B cell (primary cell): Measurements from ENCODE around the gene CHAC1. TPM values are rescaled to one million over a fixed set of nuclear protein-coding genes. Genes with fewer than 3 reads are reported as not detected.

ENCODE experiments used
- ATAC-seq: fragments of 200-7000 bp; cut with Tn5 transposase; one replicate; pipeline ENCODE4 v1.10.0; 2021; ENCODE audit warnings: low read depth, mild to moderate bottlenecking, moderate number of reproducible peaks, moderate library complexity
- CTCF ChIA-PET: fragments of 350-600 bp; sonication (Branson Sonifier 250); formaldehyde crosslinking; loops from one replicate; lab custom pipeline; 2021; ENCODE audit warnings: antibody characterized with exemption, inconsistent platforms; lab: Charles Lee
- POLR2A ChIA-PET: fragments of 350-600 bp; sonication (Branson Sonifier 250); formaldehyde crosslinking; loops from one replicate; lab custom pipeline; 2021; ENCODE audit warnings: antibody characterized with exemption; lab: Charles Lee
- DNase-seq: peaks from one replicate; pipeline ENCODE4 v3.0.0; 2013
- H2AFZ ChIP-seq: 2 replicates; pipeline ENCODE4 v1.6.1; 2012; ENCODE audit warnings: mild to moderate bottlenecking, low read depth, low read length; ENCODE audit not compliant: insufficient read depth, poor library complexity, severe bottlenecking
- H3K27ac ChIP-seq, 2 donors: 1 replicate in 1 of 2; 2 replicates in 1 of 2; pipeline ENCODE4 v1.5.1; 2012 to 2013; ENCODE audit warnings: low read length in 2 of 2, mild to moderate bottlenecking in 2 of 2, moderate library complexity in 1 of 2
- H3K27me3 ChIP-seq, 4 experiments: fragments of 200-600 bp in 1 of 4; sonication (generic) in 1 of 4; replicated peaks in 1 of 4; 1 replicate in 2 of 4; 2 replicates in 2 of 4; pipeline versions ENCODE4 v1.6.1 to v1.7.0; 2013 to 2016; ENCODE audit warnings: low read length in 3 of 4, mild to moderate bottlenecking in 2 of 4, mixed read lengths in 1 of 4, moderate library complexity in 1 of 4; ENCODE audit not compliant: insufficient read depth in 4 of 4, control insufficient read depth in 3 of 4; ENCODE audit errors: control extremely low read depth in 1 of 4
- H3K36me3 ChIP-seq, 2 experiments: replicated peaks in 1 of 2; 1 replicate in 1 of 2; 2 replicates in 1 of 2; pipeline versions ENCODE4 v1.6.1 to v1.7.1; 2013; ENCODE audit warnings: low read length in 1 of 2; ENCODE audit not compliant: insufficient read depth in 2 of 2, control insufficient read depth in 1 of 2; ENCODE audit errors: control extremely low read depth in 1 of 2, extremely low read depth in 1 of 2
- H3K4me1 ChIP-seq, 2 donors: fragments of 200-600 bp in 1 of 2; sonication (generic) in 1 of 2; 1 replicate in 1 of 2; 2 replicates in 1 of 2; pipeline versions ENCODE4 v1.5.1 to v1.6.1; 2013 to 2017; ENCODE audit warnings: low read length in 2 of 2; ENCODE audit not compliant: control insufficient read depth in 2 of 2, insufficient read depth in 2 of 2
- H3K4me2 ChIP-seq: replicated peaks from 2 replicates; pipeline ENCODE3; 2012; ENCODE audit warnings: mild to moderate bottlenecking, low read depth, low read length; ENCODE audit not compliant: poor library complexity, severe bottlenecking
- H3K4me3 ChIP-seq, 5 experiments: fragments of 200-600 bp in 1 of 5; sonication (generic) in 1 of 5; 1 replicate in 3 of 5; 2 replicates in 2 of 5; pipeline versions ENCODE4 v1.5.1 to v1.7.0; 2011 to 2016; ENCODE audit warnings: low read length in 4 of 5, mild to moderate bottlenecking in 4 of 5, low read depth in 2 of 5, control low read depth in 1 of 5, moderate library complexity in 1 of 5; ENCODE audit not compliant: insufficient read depth in 1 of 5; ENCODE audit errors: control extremely low read depth in 1 of 5, extremely low read depth in 1 of 5
- H3K79me2 ChIP-seq: fragments of 200-600 bp; sonication (generic); one replicate; pipeline ENCODE4 v1.6.0; 2016; ENCODE audit warnings: low read length; ENCODE audit not compliant: control insufficient read depth, insufficient read depth
- H3K9ac ChIP-seq: fragments of 200-600 bp; sonication (generic); 2 replicates; pipeline ENCODE4 v1.6.1; 2017; ENCODE audit warnings: mild to moderate bottlenecking, low read length, moderate library complexity
- H3K9me3 ChIP-seq, 3 donors: one replicate each; pipeline versions ENCODE4 v1.6.1 to v1.7.1; 2013; ENCODE audit warnings: low read length in 2 of 3; ENCODE audit not compliant: control insufficient read depth in 2 of 3, insufficient read depth in 1 of 3; ENCODE audit errors: control extremely low read depth in 1 of 3
- H4K20me1 ChIP-seq: 2 replicates; pipeline ENCODE4 v1.6.0; 2012; ENCODE audit warnings: mild to moderate bottlenecking, low read length; ENCODE audit not compliant: insufficient read depth, control insufficient read depth, poor library complexity, severe bottlenecking
- H3K27ac Mint-ChIP-seq: one replicate; pipeline ENCODE4 v1.8.0; 2021; ENCODE audit warnings: mixed read lengths
- H3K27me3 Mint-ChIP-seq: one replicate; pipeline ENCODE4 v1.8.0; 2021; ENCODE audit warnings: mixed read lengths
- H3K4me1 Mint-ChIP-seq: one replicate; pipeline ENCODE4 v1.8.0; 2021; ENCODE audit warnings: mixed read lengths
- H3K4me3 Mint-ChIP-seq: one replicate; pipeline ENCODE4 v1.8.0; 2021; ENCODE audit warnings: mixed read lengths
- H3K9me3 Mint-ChIP-seq: one replicate; pipeline ENCODE4 v1.8.0; 2022; ENCODE audit warnings: mixed read lengths; ENCODE audit not compliant: insufficient read depth
- EZH2 ChIP-seq: IDR thresholded peaks from 2 replicates; pipeline ENCODE4 v1.6.1; 2012; ENCODE audit warnings: borderline replicate concordance, low read depth, mild to moderate bottlenecking, moderate library complexity, low read length; ENCODE audit not compliant: insufficient read depth, poor library complexity, severe bottlenecking
- WGBS: methylation state at CpG from one replicate; pipeline ENCODE4 v1.1.5; 2013; ENCODE audit warnings: missing lambda C conversion rate; ENCODE audit not compliant: insufficient coverage; 5-methylcytosine and 5-hydroxymethylcytosine counted together
- intact Hi-C: fragments of 100-400 bp; cut with micrococcal nuclease; formaldehyde crosslinking; loops from one replicate; pipeline ENCODE4 v1.10.0; 2022
- polyA plus RNA-seq: library from polyadenylated mRNA; depleted of rRNA; stranded (reverse); fragments of >200 nt; gene quantifications from 2 replicates; pipeline ENCODE4 v1.2.3, GENCODE V29; 2012
- total RNA-seq, 2 donors: library from RNA; stranded (reverse); fragments of 120-200 nt in 1 of 2; gene quantifications; 1 replicate in 1 of 2; 2 replicates in 1 of 2; pipeline versions ENCODE4 v1.2.3 to v1.2.4, GENCODE V29; 2013 to 2022
- TF ChIP-seq, protein P1 (sequence below): fragments of 200-600 bp; IDR thresholded peaks from one replicate; pipeline ENCODE4 v1.8.0; 2022; ENCODE audit warnings: antibody characterized with exemption, mild to moderate bottlenecking

Gene CHAC1
- total and polyA plus RNA-seq, 2 donors (not counting 1 experiment from before 2014, with no cell fraction given) = 0.81 to 3.6 TPM

DNA sequence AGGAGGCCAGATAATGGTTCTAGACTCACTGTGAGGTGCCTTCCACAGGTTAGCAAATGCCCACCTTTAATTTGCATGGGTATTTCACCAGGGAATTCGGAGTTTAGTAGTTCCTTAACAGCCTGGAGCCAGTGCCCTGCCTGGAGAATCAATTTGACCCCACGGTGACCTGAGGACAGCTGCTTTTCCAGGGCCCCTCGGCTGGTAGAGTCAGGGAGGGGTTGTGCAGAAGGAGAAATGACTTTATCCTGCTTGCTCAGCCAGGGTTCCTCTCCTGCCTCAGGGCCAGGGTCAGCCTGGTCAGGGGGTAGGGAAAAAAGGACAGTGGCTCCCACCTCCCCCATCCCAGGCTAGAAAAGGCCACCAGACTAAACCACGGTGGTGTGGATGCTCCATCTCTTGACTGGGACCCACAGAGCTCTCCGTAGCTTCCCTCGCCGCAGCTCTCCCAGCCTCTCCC lies 12.2 kb upstream of the CHAC1 start:
- Mint-ChIP-seq H3K27me3 (peaks cover 3% of the 10 kb centered on the region), H3K4me1 (peaks cover 39% of the 10 kb centered on the region), H3K4me3 (peak overlapping the region; percentile 75), H3K9me3 (no peaks in the 10 kb centered on the region), H3K27ac (peak overlapping the region; percentile 75)
- POLR2A ChIA-PET = interaction anchor here (1.4 to 4.0 kb wide), 2 partner anchors 12 to 34 kb away, joined by 7 to 20 read pairs; partner anchors contain the start of gene CHAC1
- H3K4me2 ChIP-seq = peak overlapping the region; percentile 99
- H3K27ac ChIP-seq = no peak overlapping the region
- intact Hi-C loops = loop anchor here (1.0 to 5.0 kb wide), 3 partner anchors 14 to 81 kb away; no protein-coding TSS in a partner anchor
- 61% methylated on average over 7 of the region's 7 CpGs for WGBS
- no peak for ATAC-seq
- no peaks in the 10 kb centered on the region for H3K36me3 ChIP-seq
- CTCF ChIA-PET = interaction anchor here (0.5 to 5.7 kb wide), 16 partner anchors 12 to 280 kb away, joined by 3 to 69 read pairs (median 8); partner anchors contain the start of genes CHAC1, DLL4 and VPS18
- no peaks in the 10 kb centered on the region for H3K27me3 ChIP-seq
- no peaks in the 10 kb centered on the region for H4K20me1 ChIP-seq
- H2AFZ ChIP-seq = peak overlapping the region; percentile 96
- H3K9ac ChIP-seq = peak overlapping the region; percentile 78
- no peak for DNase-seq
- TF ChIP-seq, protein P1, sequence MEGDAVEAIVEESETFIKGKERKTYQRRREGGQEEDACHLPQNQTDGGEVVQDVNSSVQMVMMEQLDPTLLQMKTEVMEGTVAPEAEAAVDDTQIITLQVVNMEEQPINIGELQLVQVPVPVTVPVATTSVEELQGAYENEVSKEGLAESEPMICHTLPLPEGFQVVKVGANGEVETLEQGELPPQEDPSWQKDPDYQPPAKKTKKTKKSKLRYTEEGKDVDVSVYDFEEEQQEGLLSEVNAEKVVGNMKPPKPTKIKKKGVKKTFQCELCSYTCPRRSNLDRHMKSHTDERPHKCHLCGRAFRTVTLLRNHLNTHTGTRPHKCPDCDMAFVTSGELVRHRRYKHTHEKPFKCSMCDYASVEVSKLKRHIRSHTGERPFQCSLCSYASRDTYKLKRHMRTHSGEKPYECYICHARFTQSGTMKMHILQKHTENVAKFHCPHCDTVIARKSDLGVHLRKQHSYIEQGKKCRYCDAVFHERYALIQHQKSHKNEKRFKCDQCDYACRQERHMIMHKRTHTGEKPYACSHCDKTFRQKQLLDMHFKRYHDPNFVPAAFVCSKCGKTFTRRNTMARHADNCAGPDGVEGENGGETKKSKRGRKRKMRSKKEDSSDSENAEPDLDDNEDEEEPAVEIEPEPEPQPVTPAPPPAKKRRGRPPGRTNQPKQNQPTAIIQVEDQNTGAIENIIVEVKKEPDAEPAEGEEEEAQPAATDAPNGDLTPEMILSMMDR = no peak
- peak overlapping the region in 3 of 5 experiments; percentile 69 to 78 (median 72) for H3K4me3 ChIP-seq
- H3K9me3 ChIP-seq = no peaks in the 10 kb centered on the region
- no peaks in the 10 kb centered on the region for H3K79me2 ChIP-seq
- H3K4me1 ChIP-seq = peaks cover 31 to 35% of the 10 kb centered on the region in 2 donors

DNA sequence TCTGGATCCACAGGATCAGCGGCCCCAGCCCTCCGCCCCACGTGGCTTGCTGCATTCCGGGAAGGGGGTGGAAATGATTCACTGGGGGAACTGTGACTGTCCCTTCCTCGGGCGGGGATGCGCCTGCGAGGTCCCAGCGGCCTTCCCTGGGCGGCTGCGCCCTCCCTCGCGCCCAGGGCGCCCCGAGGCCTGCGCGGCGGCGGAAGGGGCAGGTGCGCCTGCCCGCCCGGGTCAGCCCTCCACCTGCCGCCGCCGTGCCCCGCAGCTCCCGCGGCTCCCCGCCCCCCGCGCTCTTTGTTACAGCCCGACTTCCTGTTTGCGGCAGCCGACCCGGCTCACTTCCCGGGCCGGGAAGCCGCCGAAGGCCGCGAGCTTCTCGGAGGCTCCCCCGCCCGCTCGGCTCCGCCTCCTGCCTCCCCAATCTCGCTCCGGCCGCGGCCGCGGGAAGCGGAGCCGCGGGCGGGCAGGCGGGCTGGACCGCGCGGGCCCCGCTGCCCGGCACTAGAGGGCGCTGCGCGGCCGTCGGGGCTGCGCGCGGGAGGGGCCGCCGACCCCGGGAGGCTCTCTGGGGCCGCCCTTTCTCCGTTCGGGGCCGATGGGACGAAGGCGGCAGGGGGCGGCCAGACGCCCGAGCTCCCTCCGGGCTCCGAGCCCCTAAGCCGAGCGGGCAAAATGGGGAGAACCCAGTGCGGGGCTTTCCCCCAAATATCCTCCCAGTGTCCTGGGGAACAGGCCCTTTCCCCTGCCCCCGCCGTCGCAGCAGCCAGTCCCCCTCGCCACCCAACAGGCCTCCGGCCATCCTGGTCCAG lies 11.5 kb upstream of the CHAC1 start:
- peaks cover 31 to 35% of the 10 kb centered on the region in 2 donors for H3K4me1 ChIP-seq
- no peaks in the 10 kb centered on the region for H3K9me3 ChIP-seq
- ChIA-PET CTCF (interaction anchor here (0.5 to 5.7 kb wide), 19 partner anchors 11 to 279 kb away, joined by 3 to 69 read pairs (median 7); partner anchors contain the start of genes CHAC1, DLL4 and VPS18), POLR2A (interaction anchor here (0.6 to 4.0 kb wide), 3 partner anchors 10 to 35 kb away, joined by 5 to 20 read pairs (median 7); partner anchors contain the start of gene CHAC1)
- peak overlapping the region in 1 of 2 donors; percentile 37 for H3K27ac ChIP-seq
- H3K4me3 ChIP-seq = peak overlapping the region; percentile 53 to 78 (median 69)
- TF ChIP-seq, protein P1 = peak; percentile 66
- TF ChIP-seq EZH2 = no peak
- no peaks in the 10 kb centered on the region for H3K9me3 Mint-ChIP-seq
- ATAC-seq (peak; percentile 85), DNase-seq (peak; percentile 82)
- peak overlapping the region; percentile 75 for H3K27ac Mint-ChIP-seq
- H4K20me1 ChIP-seq = no peaks in the 10 kb centered on the region
- H3K36me3 ChIP-seq = no peaks in the 10 kb centered on the region
- peaks cover 40% of the 10 kb centered on the region for H3K4me1 Mint-ChIP-seq
- no peaks in the 10 kb centered on the region for H3K27me3 ChIP-seq
- intact Hi-C loops = loop anchor here (1.0 to 5.0 kb wide), 4 partner anchors 12 to 81 kb away; partner anchors contain the start of gene CHAC1
- H3K4me2 ChIP-seq = peak overlapping the region; percentile 99
- peak overlapping the region; percentile 78 for H3K9ac ChIP-seq
- no peaks in the 10 kb centered on the region for H3K79me2 ChIP-seq
- WGBS = under 1% methylated on average over 88 of the region's 92 CpGs
- peak overlapping the region; percentile 96 for H2AFZ ChIP-seq
- peak overlapping the region; percentile 83 for H3K4me3 Mint-ChIP-seq
- H3K27me3 Mint-ChIP-seq = peaks cover 5% of the 10 kb centered on the region
